HepG2 (cell line): ENCODE results near the gene CNTNAP1. TPM values are rescaled to one million over a fixed set of nuclear protein-coding genes. Genes with fewer than 3 reads are reported as not detected.
A peak's percentile ranks its signal among the peaks of the same experiment; 100 is the strongest.

Experiments used
- ARID4A ChIP-seq: sonication (generic); formaldehyde crosslinking; IDR thresholded peaks from 2 replicates; pipeline ENCODE4 v1.5.0; 2020; ENCODE audit warnings: mild to moderate bottlenecking, missing genetic modification reagents, borderline replicate concordance
- FOXO1 ChIP-seq: sonication (generic); formaldehyde crosslinking; IDR thresholded peaks from 2 replicates; pipeline ENCODE4 v1.4.0; 2020; ENCODE audit warnings: missing genetic modification reagents
- GTF2F1 ChIP-seq: fragments of 150-350 bp; IDR thresholded peaks from 2 replicates; pipeline ENCODE4 v1.6.1; 2014; ENCODE audit warnings: low read length
- HOXA7 ChIP-seq: sonication (generic); formaldehyde crosslinking; IDR thresholded peaks from 2 replicates; pipeline ENCODE4 v1.8.1; 2022; ENCODE audit warnings: mild to moderate bottlenecking, missing genetic modification reagents, moderate library complexity
- MIER2 ChIP-seq: IDR thresholded peaks from 2 replicates; pipeline ENCODE4 v1.6.1; 2016; ENCODE audit warnings: missing biosample characterization, missing genetic modification reagents
- NPAS2 ChIP-seq: sonication (generic); formaldehyde crosslinking; IDR thresholded peaks from 2 replicates; pipeline ENCODE4 v1.8.0; 2022; ENCODE audit warnings: mild to moderate bottlenecking, missing genetic modification reagents, borderline replicate concordance
- polyA plus RNA-seq, 8 experiments: library from polyadenylated mRNA; depleted of rRNA in 3 of 8; stranded (reverse) in 7 of 8; unstranded in 1 of 8; fragments of >200 nt; fragmentation: Illumina TruSeq in 4 of 8; extraction: Trizol in 4 of 8; gene quantifications; 2 replicates each; pipeline versions ENCODE4 v1.2.1 to v1.2.3, GENCODE V29; 2011 to 2016; ENCODE audit warnings: low read depth in 4 of 8, missing spikeins in 1 of 8, mixed read lengths in 1 of 8; ENCODE audit not compliant: insufficient read depth in 1 of 8
- total RNA-seq, 5 experiments: library from RNA; depleted of rRNA; stranded (reverse); fragments of >200 nt; fragmentation: Illumina TruSeq; extraction: Trizol; gene quantifications; 2 replicates each; pipeline ENCODE4 v1.2.3, GENCODE V29; 2016; ENCODE audit warnings: low read depth in 1 of 5
- TF ChIP-seq, protein P1 (sequence below): IDR thresholded peaks from 2 replicates; pipeline ENCODE4 v1.6.1; 2016; ENCODE audit warnings: low read depth, missing genetic modification reagents, missing compliant biosample characterization
- TF ChIP-seq, protein P2 (sequence below): sonication (generic); formaldehyde crosslinking; IDR thresholded peaks from 2 replicates; pipeline ENCODE4 v1.4.0; 2020; ENCODE audit warnings: missing genetic modification reagents
- TF ChIP-seq, protein P3 (sequence below): sonication (generic); formaldehyde crosslinking; IDR thresholded peaks from 2 replicates; pipeline ENCODE4 v1.4.0; 2020; ENCODE audit warnings: missing genetic modification reagents, borderline replicate concordance

CNTNAP1 gene
- total and polyA plus RNA-seq, 2 of the 13 experiments (the other 11 are each of a cell fraction or from before 2014, with no cell fraction given), result 4.5 to 7.7 TPM

DNA sequence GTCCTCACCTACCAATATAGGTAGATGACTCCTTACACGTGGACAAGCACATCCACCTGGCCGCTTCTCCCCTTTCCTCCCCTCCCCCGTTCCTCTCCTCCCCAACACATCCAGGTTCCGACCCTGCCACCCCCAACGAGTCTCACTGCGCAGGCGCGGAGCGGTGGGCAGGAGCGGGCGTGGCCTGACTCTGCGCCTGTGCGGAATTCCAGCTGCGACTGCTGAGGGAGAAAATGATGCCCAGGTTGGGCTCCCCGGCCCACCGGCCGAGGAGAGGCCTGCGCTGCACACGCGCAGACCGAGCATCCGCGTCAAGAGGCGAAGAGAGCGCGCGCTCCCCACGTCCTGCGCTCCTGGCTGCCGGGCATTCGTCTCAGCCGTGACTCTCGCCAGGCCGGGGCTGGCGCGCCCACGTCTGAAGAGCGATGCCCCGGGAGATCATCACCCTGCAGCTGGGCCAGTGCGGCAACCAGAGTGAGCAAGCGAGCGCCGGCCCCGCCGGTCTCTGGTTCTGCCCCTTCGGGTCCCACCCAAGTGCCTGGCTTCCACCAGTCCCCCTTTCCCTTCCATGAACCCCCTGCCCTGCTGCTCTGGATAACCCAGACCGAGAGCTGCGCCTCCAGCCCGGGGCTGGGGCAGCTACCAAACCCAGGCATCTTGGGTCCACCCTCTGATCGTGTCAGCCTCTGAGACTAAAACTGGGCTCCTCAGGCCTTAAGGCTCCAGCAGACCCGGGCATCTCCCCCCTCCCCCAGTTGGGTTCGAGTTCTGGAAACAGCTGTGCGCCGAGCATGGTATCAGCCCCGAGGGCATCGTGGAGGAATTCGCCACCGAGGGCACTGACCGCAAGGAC is 23.0 kb upstream of the CNTNAP1 start, which contains the start of gene TUBG2 (continued):
- TF ChIP-seq, protein P1, sequence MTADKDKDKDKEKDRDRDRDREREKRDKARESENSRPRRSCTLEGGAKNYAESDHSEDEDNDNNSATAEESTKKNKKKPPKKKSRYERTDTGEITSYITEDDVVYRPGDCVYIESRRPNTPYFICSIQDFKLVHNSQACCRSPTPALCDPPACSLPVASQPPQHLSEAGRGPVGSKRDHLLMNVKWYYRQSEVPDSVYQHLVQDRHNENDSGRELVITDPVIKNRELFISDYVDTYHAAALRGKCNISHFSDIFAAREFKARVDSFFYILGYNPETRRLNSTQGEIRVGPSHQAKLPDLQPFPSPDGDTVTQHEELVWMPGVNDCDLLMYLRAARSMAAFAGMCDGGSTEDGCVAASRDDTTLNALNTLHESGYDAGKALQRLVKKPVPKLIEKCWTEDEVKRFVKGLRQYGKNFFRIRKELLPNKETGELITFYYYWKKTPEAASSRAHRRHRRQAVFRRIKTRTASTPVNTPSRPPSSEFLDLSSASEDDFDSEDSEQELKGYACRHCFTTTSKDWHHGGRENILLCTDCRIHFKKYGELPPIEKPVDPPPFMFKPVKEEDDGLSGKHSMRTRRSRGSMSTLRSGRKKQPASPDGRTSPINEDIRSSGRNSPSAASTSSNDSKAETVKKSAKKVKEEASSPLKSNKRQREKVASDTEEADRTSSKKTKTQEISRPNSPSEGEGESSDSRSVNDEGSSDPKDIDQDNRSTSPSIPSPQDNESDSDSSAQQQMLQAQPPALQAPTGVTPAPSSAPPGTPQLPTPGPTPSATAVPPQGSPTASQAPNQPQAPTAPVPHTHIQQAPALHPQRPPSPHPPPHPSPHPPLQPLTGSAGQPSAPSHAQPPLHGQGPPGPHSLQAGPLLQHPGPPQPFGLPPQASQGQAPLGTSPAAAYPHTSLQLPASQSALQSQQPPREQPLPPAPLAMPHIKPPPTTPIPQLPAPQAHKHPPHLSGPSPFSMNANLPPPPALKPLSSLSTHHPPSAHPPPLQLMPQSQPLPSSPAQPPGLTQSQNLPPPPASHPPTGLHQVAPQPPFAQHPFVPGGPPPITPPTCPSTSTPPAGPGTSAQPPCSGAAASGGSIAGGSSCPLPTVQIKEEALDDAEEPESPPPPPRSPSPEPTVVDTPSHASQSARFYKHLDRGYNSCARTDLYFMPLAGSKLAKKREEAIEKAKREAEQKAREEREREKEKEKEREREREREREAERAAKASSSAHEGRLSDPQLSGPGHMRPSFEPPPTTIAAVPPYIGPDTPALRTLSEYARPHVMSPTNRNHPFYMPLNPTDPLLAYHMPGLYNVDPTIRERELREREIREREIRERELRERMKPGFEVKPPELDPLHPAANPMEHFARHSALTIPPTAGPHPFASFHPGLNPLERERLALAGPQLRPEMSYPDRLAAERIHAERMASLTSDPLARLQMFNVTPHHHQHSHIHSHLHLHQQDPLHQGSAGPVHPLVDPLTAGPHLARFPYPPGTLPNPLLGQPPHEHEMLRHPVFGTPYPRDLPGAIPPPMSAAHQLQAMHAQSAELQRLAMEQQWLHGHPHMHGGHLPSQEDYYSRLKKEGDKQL (CRISPR knock-in tag), result peak; percentile 73
- TF ChIP-seq NPAS2 (CRISPR knock-in tag) (no peak), HOXA7 (CRISPR knock-in tag) (no peak), MIER2 (CRISPR knock-in tag) (no peak), ARID4A (CRISPR knock-in tag) (peak; percentile 81; the same call in 1 of the 2 replicates), GTF2F1 (no peak), FOXO1 (CRISPR knock-in tag) (peak; percentile 44; the same call in 1 of the 2 replicates)
- TF ChIP-seq, protein P2, sequence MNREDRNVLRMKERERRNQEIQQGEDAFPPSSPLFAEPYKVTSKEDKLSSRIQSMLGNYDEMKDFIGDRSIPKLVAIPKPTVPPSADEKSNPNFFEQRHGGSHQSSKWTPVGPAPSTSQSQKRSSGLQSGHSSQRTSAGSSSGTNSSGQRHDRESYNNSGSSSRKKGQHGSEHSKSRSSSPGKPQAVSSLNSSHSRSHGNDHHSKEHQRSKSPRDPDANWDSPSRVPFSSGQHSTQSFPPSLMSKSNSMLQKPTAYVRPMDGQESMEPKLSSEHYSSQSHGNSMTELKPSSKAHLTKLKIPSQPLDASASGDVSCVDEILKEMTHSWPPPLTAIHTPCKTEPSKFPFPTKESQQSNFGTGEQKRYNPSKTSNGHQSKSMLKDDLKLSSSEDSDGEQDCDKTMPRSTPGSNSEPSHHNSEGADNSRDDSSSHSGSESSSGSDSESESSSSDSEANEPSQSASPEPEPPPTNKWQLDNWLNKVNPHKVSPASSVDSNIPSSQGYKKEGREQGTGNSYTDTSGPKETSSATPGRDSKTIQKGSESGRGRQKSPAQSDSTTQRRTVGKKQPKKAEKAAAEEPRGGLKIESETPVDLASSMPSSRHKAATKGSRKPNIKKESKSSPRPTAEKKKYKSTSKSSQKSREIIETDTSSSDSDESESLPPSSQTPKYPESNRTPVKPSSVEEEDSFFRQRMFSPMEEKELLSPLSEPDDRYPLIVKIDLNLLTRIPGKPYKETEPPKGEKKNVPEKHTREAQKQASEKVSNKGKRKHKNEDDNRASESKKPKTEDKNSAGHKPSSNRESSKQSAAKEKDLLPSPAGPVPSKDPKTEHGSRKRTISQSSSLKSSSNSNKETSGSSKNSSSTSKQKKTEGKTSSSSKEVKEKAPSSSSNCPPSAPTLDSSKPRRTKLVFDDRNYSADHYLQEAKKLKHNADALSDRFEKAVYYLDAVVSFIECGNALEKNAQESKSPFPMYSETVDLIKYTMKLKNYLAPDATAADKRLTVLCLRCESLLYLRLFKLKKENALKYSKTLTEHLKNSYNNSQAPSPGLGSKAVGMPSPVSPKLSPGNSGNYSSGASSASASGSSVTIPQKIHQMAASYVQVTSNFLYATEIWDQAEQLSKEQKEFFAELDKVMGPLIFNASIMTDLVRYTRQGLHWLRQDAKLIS (CRISPR knock-in tag), result no peak
- TF ChIP-seq, protein P3, sequence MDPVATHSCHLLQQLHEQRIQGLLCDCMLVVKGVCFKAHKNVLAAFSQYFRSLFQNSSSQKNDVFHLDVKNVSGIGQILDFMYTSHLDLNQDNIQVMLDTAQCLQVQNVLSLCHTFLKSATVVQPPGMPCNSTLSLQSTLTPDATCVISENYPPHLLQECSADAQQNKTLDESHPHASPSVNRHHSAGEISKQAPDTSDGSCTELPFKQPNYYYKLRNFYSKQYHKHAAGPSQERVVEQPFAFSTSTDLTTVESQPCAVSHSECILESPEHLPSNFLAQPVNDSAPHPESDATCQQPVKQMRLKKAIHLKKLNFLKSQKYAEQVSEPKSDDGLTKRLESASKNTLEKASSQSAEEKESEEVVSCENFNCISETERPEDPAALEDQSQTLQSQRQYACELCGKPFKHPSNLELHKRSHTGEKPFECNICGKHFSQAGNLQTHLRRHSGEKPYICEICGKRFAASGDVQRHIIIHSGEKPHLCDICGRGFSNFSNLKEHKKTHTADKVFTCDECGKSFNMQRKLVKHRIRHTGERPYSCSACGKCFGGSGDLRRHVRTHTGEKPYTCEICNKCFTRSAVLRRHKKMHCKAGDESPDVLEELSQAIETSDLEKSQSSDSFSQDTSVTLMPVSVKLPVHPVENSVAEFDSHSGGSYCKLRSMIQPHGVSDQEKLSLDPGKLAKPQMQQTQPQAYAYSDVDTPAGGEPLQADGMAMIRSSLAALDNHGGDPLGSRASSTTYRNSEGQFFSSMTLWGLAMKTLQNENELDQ (CRISPR knock-in tag), result no peak
